ENCODE measurements around the gene MAP2K7.

DNA sequence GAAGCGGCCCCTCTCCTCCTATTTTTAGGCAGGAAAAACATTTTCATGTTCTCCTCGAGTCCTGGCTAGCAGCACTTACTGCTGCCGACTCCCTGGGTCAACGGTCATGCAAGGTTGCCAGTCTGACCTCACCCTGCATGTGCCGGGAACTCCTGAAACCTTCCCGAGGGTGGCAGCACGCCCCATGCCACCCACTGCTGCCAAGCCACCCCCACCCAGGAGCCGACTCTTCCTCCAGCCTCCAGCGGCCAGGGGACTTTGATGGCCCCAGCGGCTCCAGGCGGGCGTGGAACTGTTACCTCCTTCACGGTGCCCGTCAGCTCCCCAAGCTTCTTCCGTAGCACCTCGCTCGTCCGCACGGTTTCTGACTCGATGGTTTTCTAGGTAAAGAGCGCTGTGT lies 31.1 kb downstream of the MAP2K7 start:
- TF ChIP-seq, protein P1, sequence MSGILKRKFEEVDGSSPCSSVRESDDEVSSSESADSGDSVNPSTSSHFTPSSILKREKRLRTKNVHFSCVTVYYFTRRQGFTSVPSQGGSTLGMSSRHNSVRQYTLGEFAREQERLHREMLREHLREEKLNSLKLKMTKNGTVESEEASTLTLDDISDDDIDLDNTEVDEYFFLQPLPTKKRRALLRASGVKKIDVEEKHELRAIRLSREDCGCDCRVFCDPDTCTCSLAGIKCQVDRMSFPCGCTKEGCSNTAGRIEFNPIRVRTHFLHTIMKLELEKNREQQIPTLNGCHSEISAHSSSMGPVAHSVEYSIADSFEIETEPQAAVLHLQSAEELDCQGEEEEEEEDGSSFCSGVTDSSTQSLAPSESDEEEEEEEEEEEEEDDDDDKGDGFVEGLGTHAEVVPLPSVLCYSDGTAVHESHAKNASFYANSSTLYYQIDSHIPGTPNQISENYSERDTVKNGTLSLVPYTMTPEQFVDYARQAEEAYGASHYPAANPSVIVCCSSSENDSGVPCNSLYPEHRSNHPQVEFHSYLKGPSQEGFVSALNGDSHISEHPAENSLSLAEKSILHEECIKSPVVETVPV (CRISPR knock-in tag; IDR thresholded peaks at IDR 0.05), result no peak
- TF ChIP-seq CSDC2 (CRISPR knock-in tag; IDR thresholded peaks at IDR 0.05) (no peak), ZNF8 (CRISPR knock-in tag; IDR thresholded peaks at IDR 0.05) (no peak), ZFP30 (CRISPR knock-in tag; IDR thresholded peaks at IDR 0.05) (no peak), SNAI2 (CRISPR knock-in tag; IDR thresholded peaks at IDR 0.05) (no peak), ZNF565 (CRISPR knock-in tag; conservative IDR thresholded peaks at IDR 0.05; ENCODE audit: low read depth) (no peak), BACH2 (CRISPR knock-in tag; IDR thresholded peaks at IDR 0.05; ENCODE audit: borderline replicate concordance) (no peak), PPARA (CRISPR knock-in tag; IDR thresholded peaks at IDR 0.05; ENCODE audit: borderline replicate concordance) (no peak)
- TF ChIP-seq, protein P2, sequence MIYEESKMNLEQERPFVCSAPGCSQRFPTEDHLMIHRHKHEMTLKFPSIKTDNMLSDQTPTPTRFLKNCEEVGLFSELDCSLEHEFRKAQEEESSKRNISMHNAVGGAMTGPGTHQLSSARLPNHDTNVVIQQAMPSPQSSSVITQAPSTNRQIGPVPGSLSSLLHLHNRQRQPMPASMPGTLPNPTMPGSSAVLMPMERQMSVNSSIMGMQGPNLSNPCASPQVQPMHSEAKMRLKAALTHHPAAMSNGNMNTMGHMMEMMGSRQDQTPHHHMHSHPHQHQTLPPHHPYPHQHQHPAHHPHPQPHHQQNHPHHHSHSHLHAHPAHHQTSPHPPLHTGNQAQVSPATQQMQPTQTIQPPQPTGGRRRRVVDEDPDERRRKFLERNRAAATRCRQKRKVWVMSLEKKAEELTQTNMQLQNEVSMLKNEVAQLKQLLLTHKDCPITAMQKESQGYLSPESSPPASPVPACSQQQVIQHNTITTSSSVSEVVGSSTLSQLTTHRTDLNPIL (CRISPR knock-in tag; IDR thresholded peaks at IDR 0.05; ENCODE audit: low read depth), result no peak
- TF ChIP-seq, protein P3, sequence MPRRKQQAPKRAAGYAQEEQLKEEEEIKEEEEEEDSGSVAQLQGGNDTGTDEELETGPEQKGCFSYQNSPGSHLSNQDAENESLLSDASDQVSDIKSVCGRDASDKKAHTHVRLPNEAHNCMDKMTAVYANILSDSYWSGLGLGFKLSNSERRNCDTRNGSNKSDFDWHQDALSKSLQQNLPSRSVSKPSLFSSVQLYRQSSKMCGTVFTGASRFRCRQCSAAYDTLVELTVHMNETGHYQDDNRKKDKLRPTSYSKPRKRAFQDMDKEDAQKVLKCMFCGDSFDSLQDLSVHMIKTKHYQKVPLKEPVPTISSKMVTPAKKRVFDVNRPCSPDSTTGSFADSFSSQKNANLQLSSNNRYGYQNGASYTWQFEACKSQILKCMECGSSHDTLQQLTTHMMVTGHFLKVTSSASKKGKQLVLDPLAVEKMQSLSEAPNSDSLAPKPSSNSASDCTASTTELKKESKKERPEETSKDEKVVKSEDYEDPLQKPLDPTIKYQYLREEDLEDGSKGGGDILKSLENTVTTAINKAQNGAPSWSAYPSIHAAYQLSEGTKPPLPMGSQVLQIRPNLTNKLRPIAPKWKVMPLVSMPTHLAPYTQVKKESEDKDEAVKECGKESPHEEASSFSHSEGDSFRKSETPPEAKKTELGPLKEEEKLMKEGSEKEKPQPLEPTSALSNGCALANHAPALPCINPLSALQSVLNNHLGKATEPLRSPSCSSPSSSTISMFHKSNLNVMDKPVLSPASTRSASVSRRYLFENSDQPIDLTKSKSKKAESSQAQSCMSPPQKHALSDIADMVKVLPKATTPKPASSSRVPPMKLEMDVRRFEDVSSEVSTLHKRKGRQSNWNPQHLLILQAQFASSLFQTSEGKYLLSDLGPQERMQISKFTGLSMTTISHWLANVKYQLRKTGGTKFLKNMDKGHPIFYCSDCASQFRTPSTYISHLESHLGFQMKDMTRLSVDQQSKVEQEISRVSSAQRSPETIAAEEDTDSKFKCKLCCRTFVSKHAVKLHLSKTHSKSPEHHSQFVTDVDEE (CRISPR knock-in tag; IDR thresholded peaks at IDR 0.05), result no peak
- TF ChIP-seq, protein P4, sequence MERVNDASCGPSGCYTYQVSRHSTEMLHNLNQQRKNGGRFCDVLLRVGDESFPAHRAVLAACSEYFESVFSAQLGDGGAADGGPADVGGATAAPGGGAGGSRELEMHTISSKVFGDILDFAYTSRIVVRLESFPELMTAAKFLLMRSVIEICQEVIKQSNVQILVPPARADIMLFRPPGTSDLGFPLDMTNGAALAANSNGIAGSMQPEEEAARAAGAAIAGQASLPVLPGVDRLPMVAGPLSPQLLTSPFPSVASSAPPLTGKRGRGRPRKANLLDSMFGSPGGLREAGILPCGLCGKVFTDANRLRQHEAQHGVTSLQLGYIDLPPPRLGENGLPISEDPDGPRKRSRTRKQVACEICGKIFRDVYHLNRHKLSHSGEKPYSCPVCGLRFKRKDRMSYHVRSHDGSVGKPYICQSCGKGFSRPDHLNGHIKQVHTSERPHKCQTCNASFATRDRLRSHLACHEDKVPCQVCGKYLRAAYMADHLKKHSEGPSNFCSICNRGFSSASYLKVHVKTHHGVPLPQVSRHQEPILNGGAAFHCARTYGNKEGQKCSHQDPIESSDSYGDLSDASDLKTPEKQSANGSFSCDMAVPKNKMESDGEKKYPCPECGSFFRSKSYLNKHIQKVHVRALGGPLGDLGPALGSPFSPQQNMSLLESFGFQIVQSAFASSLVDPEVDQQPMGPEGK (CRISPR knock-in tag; IDR thresholded peaks at IDR 0.05; ENCODE audit: borderline replicate concordance), result no peak
